Stimulated activated CD4-positive, alpha-beta T cell treated with anti-CD3 and anti-CD28 coated beads, Interleukin-1b, Interleukin-23, amount 100 ng/mL, for 24 hours (primary cell): ENCODE results near the gene WDR4.
"Not testable (repeated sequence)": the region's sequence is repeated elsewhere in the genome, so short reads cannot be mapped to it uniquely, and the experiment has no call there.

Experiments
- DNase-seq, 4 experiments: peaks; one replicate each; pipeline ENCODE4 v3.0.0-alpha.2; 2020; ENCODE audit warnings: low read depth in 4 of 4, low spot score in 1 of 4

WDR4 gene

GRCh38 chr21:42853621-42854020 lies 25.7 kb downstream of the WDR4 start:
- DNase-seq: no peak

GRCh38 chr21:42852925-42853570 lies 26.3 kb downstream of the WDR4 start:
- no peak for DNase-seq

- DNase-seq: no peak
Observed at GRCh38 chr21:42851812-42852665, 27.3 kb downstream of the WDR4 start.

GRCh38 chr21:42850866-42851391 lies 28.4 kb downstream of the WDR4 start:
- no peak for DNase-seq

- DNase-seq: no peak
Observed at GRCh38 chr21:42850463-42850862, 28.9 kb downstream of the WDR4 start.

GRCh38 chr21:42849759-42850412 lies 29.5 kb downstream of the WDR4 start:
- no peak for DNase-seq

GRCh38 chr21:42848932-42849758 lies 30.2 kb downstream of the WDR4 start:
- DNase-seq: no peak

GRCh38 chr21:42848144-42848931 lies 31.0 kb downstream of the WDR4 start:
- not testable (repeated sequence) for DNase-seq

- no peak for DNase-seq
Observed at GRCh38 chr21:42847726-42848125, 31.6 kb downstream of the WDR4 start.

GRCh38 chr21:42847051-42847707 lies 32.2 kb downstream of the WDR4 start:
- DNase-seq: no peak

GRCh38 chr21:42846221-42846620 lies 33.1 kb downstream of the WDR4 start:
- no peak for DNase-seq

- DNase-seq: no peak
Observed at GRCh38 chr21:42845296-42845965, 33.9 kb downstream of the WDR4 start.

- no peak for DNase-seq
Observed at GRCh38 chr21:42844411-42845113, 34.8 kb downstream of the WDR4 start.

GRCh38 chr21:42843056-42843455 lies 36.3 kb downstream of the WDR4 start:
- DNase-seq: no peak

- DNase-seq: not testable (repeated sequence)
Observed at GRCh38 chr21:42841916-42842655, 37.3 kb downstream of the WDR4 start.

GRCh38 chr21:42841156-42841915 lies 38.0 kb downstream of the WDR4 start:
- no peak for DNase-seq
